ENCODE data around the gene USP20.
A peak's percentile ranks its signal among the peaks of the same experiment; 100 is the strongest.

USP20 gene

DNA sequence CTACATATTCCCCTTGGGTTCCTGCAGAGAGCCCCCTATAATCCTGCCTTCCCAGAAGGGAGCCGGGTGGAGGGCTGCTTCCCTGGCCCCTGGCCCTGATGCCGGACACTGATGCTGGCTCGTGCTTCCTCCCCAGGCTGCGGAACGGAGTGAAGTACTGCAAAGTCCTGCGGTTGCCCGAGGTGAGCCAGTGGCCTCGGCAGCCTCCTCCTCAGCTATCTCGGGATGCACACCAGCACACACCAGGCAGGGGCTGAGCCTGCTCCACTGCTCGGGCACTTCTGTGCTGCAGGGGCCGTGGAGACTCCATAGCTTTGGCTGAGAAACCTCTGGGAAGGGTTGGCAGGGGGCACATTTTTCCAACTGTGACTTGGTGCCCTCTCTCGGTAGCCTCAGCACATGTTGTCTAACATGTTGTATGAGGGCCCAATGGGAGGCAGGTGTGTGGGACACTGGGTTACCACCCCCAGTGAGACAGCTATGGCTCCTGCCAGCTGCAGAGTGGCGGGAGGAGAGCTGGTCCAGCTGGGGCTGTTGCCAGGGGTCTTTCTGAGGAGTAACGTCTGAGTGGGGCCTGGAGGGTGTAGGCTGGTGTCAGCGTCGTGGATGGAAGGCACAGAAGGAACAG lies 38.4 kb downstream of the USP20 start:
- no peak for DNase-seq (ENCODE audit: extremely low read depth in 1 of 2, low read depth in 1 of 2)

DNA sequence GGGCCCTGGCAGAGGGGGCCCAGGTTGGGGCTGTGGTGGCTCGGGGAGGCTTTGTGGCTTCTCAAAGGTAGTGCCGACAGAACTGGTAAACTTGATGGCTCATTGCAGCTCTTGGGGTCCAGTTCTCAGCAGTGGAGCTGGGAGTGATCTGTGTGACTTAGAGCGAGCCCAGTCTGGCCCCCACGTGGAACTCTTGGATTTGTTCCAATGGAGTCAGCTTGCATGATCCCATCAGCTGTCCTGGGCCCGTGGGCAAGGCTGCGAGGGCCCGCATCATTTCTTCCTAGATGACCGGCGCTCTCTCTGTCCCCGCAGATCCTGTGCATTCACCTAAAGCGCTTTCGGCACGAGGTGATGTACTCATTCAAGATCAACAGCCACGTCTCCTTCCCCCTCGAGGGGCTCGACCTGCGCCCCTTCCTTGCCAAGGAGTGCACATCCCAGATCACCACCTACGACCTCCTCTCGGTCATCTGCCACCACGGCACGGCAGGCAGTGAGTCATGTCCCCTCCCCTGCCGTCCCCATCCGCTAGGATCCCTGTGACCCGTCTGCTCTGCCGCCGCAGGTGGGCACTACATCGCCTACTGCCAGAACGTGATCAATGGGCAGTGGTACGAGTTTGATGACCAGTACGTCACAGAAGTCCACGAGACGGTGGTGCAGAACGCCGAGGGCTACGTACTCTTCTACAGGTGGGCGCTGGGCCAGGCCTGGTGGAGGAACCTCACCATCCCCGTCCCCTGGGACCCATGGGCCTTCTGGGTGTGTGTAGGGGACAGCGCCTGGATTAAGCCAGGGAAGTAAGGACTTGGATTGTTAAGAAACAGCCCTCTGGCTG lies 39.2 kb downstream of the USP20 start:
- no peak for DNase-seq (ENCODE audit: extremely low read depth in 1 of 2, low read depth in 1 of 2)

DNA sequence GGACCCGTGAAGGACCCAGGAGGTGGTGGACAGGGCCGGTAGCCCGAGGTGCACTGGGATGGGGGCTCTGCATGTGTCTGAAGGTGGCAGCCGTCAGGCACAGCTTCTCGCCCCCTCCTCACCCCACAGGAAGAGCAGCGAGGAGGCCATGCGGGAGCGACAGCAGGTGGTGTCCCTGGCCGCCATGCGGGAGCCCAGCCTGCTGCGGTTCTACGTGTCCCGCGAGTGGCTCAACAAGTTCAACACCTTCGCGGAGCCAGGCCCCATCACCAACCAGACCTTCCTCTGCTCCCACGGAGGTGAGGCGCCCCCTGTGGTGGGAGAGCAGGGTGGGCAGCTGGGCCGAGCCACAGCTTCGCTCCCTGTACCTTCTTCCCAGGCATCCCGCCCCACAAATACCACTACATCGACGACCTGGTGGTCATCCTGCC lies 39.9 kb downstream of the USP20 start:
- no peak for DNase-seq (ENCODE audit: extremely low read depth in 1 of 2, low read depth in 1 of 2)

DNA sequence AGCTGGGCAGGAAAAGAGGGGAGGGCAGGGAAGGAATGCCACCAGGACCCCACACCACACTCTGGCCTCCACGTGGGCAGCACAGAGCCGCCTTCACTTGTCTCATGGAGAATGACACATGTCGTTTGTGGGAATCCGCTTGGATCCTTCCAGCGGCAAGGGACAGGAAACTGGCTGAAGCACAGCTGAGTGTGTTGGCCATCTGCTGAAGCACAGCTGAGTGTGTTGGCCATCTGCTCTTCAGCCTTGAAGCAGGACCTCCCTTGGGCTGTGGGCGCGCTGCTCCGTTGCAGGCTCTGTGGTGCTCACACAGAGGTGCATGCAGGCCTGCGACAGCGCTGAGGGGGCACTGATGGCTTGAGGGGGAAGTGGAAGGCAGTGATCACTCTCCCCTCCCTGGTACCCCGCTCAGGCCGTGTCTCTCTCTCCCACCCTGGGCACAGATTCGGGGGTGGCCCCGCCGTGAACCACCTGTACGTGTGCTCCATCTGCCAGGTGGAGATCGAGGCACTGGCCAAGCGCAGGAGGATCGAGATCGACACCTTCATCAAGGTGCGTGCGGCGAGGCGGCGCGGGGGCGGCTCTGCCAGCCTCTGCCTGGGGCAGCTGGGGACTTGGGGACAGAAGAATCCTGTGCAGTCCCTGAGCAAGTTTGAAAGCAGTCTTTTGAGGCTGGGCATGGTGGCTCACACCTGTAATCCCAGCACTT lies 40.6 kb downstream of the USP20 start:
- DNase-seq (ENCODE audit: extremely low read depth in 1 of 2, low read depth in 1 of 2): no peak

DNA sequence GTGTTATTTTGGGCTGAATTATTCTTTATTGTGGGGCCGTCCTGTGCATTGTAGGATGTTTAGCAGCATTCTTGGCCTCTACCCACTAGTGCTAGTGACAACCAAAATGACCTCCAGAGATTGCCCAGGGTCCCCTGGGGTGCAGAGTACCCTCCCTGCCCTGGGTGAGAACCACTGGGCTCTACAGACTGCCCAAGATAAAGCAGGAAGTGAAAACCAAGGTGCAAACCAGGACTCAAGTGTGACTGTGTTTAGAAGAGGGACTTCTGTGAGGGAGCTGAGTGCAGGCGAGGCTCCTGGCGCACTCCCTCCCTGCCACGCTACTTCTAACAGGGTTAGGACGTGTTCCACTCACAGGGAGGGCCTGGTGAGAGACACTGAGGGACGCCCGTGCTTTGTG lies 41.6 kb downstream of the USP20 start:
- no peak for DNase-seq (ENCODE audit: extremely low read depth in 1 of 2, low read depth in 1 of 2)

DNA sequence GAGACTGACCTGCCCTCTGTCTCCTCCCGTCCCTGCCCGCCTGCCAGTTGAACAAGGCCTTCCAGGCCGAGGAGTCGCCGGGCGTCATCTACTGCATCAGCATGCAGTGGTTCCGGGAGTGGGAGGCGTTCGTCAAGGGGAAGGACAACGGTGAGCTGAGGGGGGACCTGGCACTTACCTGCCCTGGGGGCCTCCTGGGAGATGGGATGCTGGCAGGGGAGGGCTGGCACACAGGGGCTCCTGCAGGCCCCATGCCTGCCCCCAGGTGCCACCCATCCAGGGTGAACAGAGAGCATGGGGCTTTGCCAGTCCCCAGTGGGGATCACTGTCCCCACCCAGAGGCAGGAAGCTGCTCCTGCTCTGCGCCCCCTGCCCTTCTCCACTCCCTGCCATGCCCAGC lies 43.0 kb downstream of the USP20 start:
- DNase-seq (ENCODE audit: extremely low read depth in 1 of 2, low read depth in 1 of 2): no peak

DNA sequence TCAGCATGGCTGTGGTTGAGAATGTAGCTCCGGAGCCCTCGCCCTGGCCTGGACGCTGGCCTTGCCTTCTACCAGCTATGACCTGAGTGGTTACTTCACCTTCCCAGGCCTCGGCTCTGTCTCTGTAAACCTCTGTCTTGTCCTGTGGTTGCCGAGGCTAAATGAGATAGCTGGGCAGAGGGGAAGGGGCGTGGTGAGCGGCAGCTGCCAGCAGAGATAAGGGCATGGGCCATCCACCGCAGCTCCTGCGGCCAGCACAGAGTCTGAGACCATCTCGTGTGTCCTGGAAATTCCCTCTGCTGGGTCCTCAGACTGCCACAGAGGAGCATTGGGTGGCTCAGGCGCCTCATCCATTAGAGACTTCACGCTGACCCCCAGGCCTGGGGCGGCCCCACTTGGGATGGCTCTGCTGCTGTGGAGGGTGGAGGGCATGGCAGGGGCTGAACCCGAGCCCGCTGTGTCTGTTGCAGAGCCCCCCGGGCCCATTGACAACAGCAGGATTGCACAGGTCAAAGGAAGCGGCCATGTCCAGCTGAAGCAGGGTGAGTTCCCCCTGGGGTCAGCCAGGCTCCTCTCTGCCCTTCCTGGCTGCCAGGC lies 43.9 kb downstream of the USP20 start:
- DNase-seq (ENCODE audit: extremely low read depth in 1 of 2, low read depth in 1 of 2): no peak

DNA sequence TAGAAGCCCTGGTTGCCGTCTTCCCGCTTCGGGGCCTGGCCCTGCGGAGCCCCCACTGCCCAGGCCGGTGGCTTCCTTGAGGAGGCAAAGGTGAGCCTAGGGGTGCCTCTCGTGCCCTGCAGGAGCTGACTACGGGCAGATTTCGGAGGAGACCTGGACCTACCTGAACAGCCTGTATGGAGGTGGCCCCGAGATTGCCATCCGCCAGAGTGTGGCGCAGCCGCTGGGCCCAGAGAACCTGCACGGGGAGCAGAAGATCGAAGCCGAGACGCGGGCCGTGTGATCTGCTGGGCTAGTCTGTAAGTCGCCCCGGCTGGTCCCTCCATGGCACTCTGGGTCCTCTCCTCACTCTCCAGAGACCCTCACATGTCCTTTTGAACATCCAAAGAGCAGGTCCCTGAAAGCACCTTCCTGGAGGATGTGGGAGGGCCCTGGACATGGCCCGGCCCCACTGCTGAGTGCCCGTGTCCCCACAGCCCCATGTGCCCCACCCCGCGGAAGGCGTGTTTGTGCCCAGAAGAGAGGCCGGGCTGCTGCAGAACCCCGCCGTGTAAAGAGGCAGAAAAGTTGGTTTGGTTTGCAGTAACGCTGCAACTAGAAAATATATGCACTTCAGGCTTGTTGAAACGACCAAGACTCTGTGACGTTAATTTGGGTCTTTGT lies 44.9 kb downstream of the USP20 start:
- no peak for DNase-seq (ENCODE audit: extremely low read depth in 1 of 2, low read depth in 1 of 2)

DNA sequence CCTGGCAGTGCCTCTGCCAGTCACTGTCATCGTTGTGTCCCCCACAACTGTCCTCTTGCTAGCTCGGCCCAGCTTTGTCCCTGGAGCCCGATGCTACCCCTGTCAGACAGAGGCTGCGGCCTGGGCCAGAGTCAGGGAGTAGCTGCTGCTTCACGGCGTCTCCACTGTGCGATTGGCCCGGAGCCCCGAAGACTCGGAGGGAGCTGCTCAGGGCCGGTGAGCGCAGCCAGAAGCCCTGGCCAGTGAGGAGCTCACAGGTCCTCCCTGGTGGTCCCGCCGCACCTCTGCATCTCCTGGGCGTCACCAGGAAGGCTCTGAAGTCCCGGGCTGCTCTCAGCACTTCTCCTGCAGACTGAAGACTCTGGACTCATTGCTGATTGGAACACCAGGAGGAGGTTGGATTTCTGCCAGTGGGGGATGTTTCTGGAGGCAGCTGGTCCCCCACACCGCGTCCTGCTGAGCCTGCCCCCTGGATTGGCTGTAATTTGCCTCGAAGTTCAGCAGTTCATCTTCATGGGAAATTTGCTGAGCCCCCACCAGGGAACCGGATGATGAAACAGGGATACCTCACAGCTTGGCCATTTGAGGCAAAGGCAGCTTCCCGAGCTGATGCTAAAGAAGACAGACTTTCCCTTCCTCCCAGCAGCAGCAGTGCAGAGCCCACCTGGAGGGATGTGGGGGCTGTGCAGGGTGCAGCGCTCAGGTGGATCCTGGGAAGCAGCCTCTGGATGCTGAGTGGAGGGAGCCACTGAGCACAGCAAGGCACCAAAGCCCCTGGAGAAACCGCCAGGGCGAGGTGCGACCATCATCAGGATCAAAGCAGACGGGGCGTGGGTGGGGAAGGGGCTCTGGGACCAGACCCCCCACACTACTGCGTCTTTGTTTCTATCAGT lies 45.6 kb downstream of the USP20 start:
- DNase-seq (ENCODE audit: extremely low read depth in 1 of 2, low read depth in 1 of 2): no peak

DNA sequence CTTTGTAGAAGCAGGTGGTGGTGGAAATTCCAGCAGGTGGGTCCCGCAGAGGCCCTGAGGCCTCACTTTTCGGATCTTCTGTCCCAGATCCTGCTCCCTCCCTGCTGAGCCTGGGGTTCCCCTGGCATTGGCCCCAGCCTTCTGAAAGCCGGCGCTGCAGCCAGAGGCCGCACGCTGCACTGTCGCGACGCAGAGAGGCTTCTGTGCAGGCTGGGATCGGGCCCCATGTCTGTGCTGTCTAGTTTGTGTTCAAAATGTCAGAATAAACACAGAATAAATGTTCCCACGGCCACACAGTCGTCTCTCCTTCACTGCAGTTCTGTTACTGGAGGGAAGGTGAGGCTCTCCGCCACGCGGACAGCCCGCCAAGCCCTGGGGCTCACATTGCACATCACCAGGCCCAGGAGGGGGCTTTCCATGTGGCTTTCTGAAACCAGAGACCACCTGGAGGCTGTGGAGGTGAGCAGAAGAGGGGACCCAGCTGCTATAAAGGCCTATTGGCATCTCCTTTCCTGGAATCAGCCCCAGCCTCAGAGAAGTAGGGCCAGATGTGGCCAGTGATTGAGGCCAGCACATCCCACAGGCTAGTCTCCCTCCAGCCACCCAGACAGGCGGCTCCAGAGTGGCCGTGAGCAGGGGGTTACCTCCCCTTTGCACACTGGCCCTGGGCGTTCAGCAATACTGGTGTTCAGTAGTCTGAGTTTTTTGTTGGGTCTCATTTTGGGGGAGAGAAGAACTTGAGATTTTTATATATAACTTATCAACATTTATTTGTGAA lies 46.5 kb downstream of the USP20 start:
- DNase-seq (ENCODE audit: extremely low read depth in 1 of 2, low read depth in 1 of 2): no peak

DNA sequence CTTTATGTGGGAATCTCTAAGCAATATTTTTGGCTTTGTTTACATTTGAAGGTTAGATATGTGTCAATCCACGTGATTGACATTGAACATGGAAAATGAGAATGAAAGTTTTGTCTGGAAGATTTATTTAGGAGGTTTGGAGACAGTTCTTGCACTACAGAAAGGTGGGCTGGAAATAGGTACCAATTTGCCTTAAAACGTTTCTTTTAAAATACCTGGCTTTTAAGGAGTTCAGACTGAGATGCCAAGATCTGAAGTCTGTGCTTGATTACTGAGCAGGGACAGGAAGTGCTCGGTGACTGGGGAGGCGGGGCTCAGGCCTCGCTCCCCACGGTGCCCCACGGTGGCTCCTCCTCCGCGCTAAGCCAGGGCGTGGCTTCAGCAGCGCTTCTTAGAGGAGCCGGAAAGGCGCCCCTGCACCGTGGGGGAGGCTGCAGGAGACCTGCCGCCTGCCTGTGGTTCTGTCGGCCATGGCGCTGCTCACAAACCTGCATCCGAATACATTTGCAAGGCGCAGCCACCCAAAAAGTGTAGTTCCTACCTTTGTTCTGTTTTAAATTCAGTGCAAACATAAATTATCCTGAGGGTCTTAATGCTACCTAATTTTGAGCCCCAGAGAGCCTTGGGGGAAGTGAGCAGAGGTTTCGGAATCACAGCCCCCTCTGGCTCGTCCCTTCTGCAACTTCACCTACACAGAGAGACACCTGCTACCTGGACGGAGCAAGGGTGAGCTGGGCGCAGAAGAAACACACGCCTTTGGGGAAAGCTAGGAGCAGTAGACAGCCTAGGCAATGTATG lies 49.2 kb downstream of the USP20 start:
- DNase-seq (ENCODE audit: extremely low read depth in 1 of 2, low read depth in 1 of 2): peak; percentile 94 to 95

DNA sequence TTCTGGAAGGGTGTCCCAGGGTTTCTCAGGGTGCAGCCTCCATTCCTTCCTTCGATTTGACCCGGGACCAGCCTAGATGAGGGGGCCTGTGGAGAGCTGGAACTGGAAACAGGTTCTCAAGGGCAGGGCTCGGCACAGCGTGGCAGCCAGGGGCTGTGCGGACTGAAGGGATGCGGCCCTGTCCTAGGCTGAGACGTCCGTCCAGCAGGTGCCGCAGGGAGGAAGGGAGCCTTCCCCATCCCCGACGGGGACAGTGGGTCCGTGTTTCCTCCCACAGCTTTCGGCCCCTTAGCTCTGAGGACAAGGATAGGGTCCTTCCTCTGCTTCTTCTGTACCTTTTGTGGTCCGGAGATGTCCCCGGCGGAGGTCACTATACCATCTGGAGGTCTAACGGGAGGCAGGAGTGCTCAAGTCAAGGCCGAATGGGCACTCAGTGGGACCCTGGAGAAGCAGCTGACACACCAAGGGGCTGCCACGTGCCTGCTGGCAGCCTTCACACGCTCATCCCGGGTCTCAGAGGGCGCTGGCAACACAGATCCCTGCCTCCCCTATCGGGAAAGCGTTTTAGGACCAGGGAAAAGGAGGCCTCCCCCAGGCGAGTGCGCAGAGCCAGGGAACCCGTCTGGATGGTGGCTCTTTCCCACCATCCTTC lies 49.9 kb downstream of the USP20 start:
- DNase-seq (ENCODE audit: extremely low read depth in 1 of 2, low read depth in 1 of 2): no peak

DNA sequence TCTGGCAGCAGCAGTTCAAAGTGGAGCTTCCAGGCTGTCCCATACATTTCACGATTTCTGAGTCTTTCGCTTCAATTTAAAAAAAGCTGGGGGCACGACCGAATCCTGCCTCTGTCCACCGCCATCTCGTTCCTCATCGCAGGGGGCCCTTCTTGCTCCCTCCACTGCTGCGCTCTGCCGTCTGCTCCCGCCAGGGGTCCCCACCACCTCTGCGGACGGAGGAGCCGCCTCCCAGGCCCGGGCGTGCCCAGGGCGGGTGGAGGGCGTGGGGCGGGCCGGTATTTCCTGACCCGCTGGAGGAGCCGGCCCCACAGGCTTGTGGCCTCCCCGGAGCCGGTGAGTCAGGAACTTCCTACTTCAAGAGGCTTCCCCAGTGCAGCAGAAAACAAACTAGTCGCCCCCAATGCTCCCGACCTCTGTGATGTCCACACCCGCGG lies 50.4 kb downstream of the USP20 start:
- DNase-seq (ENCODE audit: extremely low read depth in 1 of 2, low read depth in 1 of 2): peak; percentile 94 to 96

DNA sequence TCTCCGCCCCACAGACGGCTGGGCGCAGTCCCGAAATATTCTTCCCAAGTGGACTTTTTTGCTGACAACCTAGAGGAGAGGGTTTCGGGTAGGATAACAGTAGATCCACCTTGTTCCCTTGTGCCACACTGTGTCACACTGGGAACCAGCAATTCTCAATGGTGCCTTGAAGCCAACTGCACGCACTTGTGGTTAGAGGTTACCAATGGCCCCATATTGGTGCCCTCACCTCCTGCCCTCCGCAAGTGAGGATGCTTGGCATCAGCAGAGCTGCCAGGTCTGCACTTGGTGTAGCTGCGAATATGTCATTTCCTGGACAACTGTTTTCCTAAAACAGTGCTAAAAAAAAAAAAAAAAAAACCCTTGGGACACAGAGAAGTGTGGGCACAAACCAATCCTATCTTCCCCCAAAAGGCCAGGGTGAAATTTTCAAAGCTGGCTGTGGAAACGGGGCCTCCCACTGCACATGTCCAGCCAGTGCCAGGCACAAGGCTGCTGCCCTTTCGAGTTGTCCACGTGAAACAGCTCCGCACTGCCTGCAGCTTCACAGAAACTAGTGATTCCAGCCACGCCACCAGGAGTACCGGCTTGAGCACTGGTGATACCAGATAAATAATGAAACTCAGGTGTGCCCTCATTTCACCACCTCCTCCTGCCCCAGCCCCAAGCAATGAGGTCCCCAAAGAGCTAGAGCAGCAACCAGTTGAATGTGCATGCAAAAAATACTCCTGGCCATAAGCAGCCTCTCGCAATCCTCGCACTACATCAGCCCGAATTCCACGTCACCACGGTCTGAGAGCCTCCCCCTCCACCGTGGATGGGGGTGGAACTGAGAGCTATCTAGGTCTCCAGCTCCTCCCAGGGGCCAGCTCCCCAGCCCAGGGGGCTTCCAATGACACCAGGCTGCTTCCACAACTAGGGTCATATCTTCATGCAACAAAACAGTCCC lies 51.2 kb downstream of the USP20 start:
- DNase-seq (ENCODE audit: extremely low read depth in 1 of 2, low read depth in 1 of 2): no peak

DNA sequence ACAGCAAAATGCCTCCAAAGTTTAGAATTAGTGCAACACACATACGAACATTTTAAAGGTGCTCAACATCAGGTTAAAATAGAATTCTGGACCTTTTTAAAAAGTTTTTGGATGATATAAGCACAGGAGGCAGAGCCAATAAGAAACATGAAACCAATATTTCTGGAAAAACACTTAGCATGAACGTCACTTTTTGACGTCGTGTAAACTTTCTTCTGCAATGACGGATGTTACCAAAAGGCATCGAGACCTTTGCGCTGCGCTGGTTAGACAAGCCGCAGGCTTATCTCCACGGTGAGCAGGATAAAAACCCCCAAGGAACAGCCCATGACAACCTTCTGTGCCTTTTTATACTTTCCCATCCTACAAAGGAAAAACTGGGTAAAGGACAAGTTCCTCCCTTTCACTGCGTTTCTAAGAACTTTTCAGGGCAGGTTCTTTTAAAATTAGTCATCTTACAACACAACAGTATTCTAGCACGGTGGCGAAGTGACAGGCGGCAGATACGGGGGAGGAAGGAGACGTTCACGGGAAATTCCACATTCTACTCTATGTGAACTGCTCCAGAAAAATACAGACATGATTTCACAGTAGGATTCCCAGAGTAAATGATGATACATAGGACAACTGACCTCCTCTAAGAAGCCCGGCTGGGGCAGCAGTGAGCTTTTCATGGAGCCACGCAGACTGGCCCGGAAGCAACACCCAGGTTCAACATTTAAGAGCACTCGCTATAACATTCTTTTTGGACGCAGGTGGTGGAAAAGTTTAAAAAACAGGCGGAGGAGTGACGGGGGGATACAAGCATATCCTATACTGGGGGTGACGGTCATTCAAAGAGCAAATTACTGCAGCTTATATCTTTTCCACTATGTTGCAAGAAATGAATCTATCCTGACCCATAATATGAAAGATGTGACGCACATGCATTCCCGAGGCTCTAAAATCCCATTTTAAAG lies 52.4 kb downstream of the USP20 start:
- no peak for DNase-seq (ENCODE audit: extremely low read depth in 1 of 2, low read depth in 1 of 2)
